ENCODE data around the gene IL22RA1.

IL22RA1 gene

GRCh38 chr1:24111996-24112779, 30.8 kb downstream of the IL22RA1 start, which contains the start of gene MYOM3:
Gene MYOM3, minus strand, starts transcription at chr1:24112135. Its CDS starts 3,499 bp downstream, at chr1:24108636.
- POLR2A ChIA-PET = no interaction called here
- TF ChIP-seq CTCF (IDR thresholded peaks at IDR 0.05; ENCODE audit: insufficient read depth, low read length, missing control alignments) = peak; percentile 65
- DNase-seq (ENCODE audit: low read depth, low spot score) = no peak
- peak within 1 kb of the TSS; percentile 32 for H3K4me3 ChIP-seq (ENCODE audit: low read depth, low read length)
- CTCF ChIA-PET = interaction anchor here (0.8 to 3.8 kb wide), 8 partner anchors 13 to 341 kb away, joined by 3 to 25 read pairs (median 6); no protein-coding TSS in a partner anchor

GRCh38 chr1:24111262-24111995, 31.5 kb downstream of the IL22RA1 start:
- H3K4me3 ChIP-seq (ENCODE audit: low read depth, low read length) = no peak overlapping the region
- POLR2A ChIA-PET = no interaction called here
- no peak for DNase-seq (ENCODE audit: low read depth, low spot score)
- CTCF ChIA-PET = interaction anchor here (0.8 to 3.8 kb wide), 8 partner anchors 10 to 340 kb away, joined by 3 to 25 read pairs (median 4); no protein-coding TSS in a partner anchor
- TF ChIP-seq CTCF (IDR thresholded peaks at IDR 0.05; ENCODE audit: insufficient read depth, low read length, missing control alignments) = no peak

- H3K4me3 ChIP-seq (ENCODE audit: low read depth, low read length) = no peak overlapping the region
- TF ChIP-seq CTCF (IDR thresholded peaks at IDR 0.05; ENCODE audit: insufficient read depth, low read length, missing control alignments) = no peak
- CTCF ChIA-PET = interaction anchor here (1.0 to 3.8 kb wide), 6 partner anchors 9 to 339 kb away, joined by 3 to 25 read pairs (median 4); no protein-coding TSS in a partner anchor
- DNase-seq (ENCODE audit: low read depth, low spot score) = no peak
- POLR2A ChIA-PET = no interaction called here
Observed at GRCh38 chr1:24110642-24111261, 32.2 kb downstream of the IL22RA1 start.

- H3K4me3 ChIP-seq (ENCODE audit: low read depth, low read length) = no peak overlapping the region
- POLR2A ChIA-PET = interaction anchor here (1.3 kb wide), 1 partner anchor 8 kb away, joined by 5 read pairs; no protein-coding TSS in a partner anchor
- TF ChIP-seq CTCF (IDR thresholded peaks at IDR 0.05; ENCODE audit: insufficient read depth, low read length, missing control alignments) = no peak
- DNase-seq (ENCODE audit: low read depth, low spot score) = no peak
- CTCF ChIA-PET = interaction anchor here (1.2 to 3.8 kb wide), 4 partner anchors 8 to 41 kb away, joined by 3 to 25 read pairs (median 4); no protein-coding TSS in a partner anchor
Observed at GRCh38 chr1:24109686-24110475, 33.1 kb downstream of the IL22RA1 start.

GRCh38 chr1:24109166-24109483, 33.8 kb downstream of the IL22RA1 start:
- TF ChIP-seq CTCF (IDR thresholded peaks at IDR 0.05; ENCODE audit: insufficient read depth, low read length, missing control alignments) = no peak
- H3K4me3 ChIP-seq (ENCODE audit: low read depth, low read length) = no peak overlapping the region
- CTCF ChIA-PET = no interaction called here
- POLR2A ChIA-PET = interaction anchor here (1.3 kb wide), 1 partner anchor 9 kb away, joined by 5 read pairs; no protein-coding TSS in a partner anchor
- no peak for DNase-seq (ENCODE audit: low read depth, low spot score)

Data from AG04449 (cell line).